SK-N-SH treated with all-trans-retinoic acid at 6 μM for 48 hours (cell line): ENCODE results near the gene ASF1B.

Experiments
- RARB ChIP-seq: fragments of 250-450 bp; sonication (Bioruptor Pico); IDR thresholded peaks from 2 replicates; pipeline ENCODE4 v1.8.0; 2021; ENCODE audit warnings: mild to moderate bottlenecking, moderate library complexity
- SNAI2 ChIP-seq: fragments of 250-450 bp; sonication (Bioruptor Pico); IDR thresholded peaks from 2 replicates; pipeline ENCODE4 v1.5.0; 2020; ENCODE audit warnings: mild to moderate bottlenecking, moderate library complexity
- ZFP3 ChIP-seq: fragments of 250-450 bp; sonication (Bioruptor Pico); IDR thresholded peaks from 2 replicates; pipeline ENCODE4 v1.5.0; 2020; ENCODE audit warnings: mild to moderate bottlenecking, moderate library complexity
- ZNF70 ChIP-seq: fragments of 450-650 bp; formaldehyde crosslinking; IDR thresholded peaks from 2 replicates; pipeline ENCODE4 v1.5.0; 2020; ENCODE audit warnings: mild to moderate bottlenecking, moderate library complexity
- ZNF8 ChIP-seq: fragments of 450-650 bp; formaldehyde crosslinking; IDR thresholded peaks from 2 replicates; pipeline ENCODE4 v1.5.0; 2020; ENCODE audit warnings: mild to moderate bottlenecking, moderate library complexity

DNA sequence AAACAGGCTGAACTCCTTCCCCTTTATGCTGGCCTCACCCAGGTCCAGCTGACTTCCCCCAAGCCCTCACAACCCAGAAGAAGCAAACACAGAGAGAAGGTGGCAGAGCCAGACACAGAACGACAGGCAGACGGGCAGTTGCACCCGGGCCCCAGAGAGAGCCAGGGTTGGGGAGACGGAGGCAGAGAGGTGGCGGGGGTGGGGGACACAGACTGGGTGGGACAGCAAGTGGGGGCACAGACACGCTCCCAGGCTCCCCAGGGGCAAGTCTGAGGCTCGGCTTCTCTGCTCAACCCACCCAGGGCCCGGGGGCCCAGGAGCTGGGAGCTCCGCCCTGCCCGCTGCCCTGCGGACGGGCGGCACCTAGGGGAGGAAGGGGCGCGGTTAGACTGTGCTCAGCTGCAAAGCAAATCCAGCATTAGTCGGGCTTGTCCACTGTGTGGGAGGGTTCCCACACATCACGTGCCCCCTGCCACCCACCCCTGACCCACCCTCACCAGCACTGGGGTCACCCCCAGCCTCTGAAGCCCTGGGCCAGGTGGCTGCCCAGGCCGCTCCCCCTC is 31.3 kb upstream of the ASF1B start:
- no peak for TF ChIP-seq ZFP3 (CRISPR knock-in tag)
- no peak for TF ChIP-seq ZNF8 (CRISPR knock-in tag)
- TF ChIP-seq RARB (CRISPR knock-in tag), result no peak
- no peak for TF ChIP-seq ZNF70 (CRISPR knock-in tag)
- TF ChIP-seq SNAI2 (CRISPR knock-in tag), result no peak
